ENCODE results near the gene ABCC1.

ABCC1 gene

DNA sequence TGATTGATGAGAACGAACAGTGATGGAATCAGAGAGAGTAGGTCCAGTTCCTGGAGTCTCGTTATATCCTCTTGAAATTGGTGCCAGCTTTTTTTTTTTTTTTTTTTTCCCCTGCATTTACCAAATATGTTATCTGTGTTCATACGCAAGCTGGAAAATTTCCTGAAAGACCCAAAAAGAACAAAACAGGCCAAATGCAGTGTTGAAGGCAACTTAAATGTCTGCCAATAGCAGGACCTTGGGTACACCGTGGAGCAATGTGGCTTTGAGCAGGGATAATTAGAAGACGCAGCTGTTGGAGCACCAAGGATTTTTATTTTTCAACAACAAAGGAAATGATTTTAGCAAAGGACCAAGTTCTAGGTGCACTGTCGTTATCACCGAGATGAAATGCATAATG, 168.9 kb downstream of the ABCC1 start:
- DNase-seq (ENCODE audit: extremely low read depth, low read depth): no peak
- H3K4me3 ChIP-seq (replicated peaks; ENCODE audit: low read depth, low read length): no peak overlapping the region
- TF ChIP-seq, protein P1, sequence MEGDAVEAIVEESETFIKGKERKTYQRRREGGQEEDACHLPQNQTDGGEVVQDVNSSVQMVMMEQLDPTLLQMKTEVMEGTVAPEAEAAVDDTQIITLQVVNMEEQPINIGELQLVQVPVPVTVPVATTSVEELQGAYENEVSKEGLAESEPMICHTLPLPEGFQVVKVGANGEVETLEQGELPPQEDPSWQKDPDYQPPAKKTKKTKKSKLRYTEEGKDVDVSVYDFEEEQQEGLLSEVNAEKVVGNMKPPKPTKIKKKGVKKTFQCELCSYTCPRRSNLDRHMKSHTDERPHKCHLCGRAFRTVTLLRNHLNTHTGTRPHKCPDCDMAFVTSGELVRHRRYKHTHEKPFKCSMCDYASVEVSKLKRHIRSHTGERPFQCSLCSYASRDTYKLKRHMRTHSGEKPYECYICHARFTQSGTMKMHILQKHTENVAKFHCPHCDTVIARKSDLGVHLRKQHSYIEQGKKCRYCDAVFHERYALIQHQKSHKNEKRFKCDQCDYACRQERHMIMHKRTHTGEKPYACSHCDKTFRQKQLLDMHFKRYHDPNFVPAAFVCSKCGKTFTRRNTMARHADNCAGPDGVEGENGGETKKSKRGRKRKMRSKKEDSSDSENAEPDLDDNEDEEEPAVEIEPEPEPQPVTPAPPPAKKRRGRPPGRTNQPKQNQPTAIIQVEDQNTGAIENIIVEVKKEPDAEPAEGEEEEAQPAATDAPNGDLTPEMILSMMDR (IDR thresholded peaks at IDR 0.05; ENCODE audit: low read depth, low read length, missing control alignments): no peak

DNA sequence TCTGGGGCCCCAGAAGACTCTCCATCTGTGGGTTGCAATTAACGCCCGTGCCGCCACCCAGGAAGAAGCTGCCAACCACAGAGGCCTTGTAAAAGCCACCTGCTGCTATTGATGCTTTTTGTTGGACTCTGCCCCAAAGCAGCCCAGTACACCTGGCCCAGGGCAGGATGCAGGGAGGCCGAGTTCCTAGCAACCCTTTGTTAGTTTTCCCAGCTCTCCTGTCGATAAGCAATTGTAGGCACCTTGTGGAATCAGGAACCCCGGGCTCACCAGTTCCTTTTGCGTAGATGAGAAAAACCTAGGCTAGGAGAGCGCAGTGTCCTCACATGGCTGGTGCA, 170.6 kb downstream of the ABCC1 start:
- H3K4me3 ChIP-seq (replicated peaks; ENCODE audit: low read depth, low read length): no peak overlapping the region
- no peak for DNase-seq (ENCODE audit: extremely low read depth, low read depth)
- TF ChIP-seq, protein P1 (IDR thresholded peaks at IDR 0.05; ENCODE audit: low read depth, low read length, missing control alignments): no peak

DNA sequence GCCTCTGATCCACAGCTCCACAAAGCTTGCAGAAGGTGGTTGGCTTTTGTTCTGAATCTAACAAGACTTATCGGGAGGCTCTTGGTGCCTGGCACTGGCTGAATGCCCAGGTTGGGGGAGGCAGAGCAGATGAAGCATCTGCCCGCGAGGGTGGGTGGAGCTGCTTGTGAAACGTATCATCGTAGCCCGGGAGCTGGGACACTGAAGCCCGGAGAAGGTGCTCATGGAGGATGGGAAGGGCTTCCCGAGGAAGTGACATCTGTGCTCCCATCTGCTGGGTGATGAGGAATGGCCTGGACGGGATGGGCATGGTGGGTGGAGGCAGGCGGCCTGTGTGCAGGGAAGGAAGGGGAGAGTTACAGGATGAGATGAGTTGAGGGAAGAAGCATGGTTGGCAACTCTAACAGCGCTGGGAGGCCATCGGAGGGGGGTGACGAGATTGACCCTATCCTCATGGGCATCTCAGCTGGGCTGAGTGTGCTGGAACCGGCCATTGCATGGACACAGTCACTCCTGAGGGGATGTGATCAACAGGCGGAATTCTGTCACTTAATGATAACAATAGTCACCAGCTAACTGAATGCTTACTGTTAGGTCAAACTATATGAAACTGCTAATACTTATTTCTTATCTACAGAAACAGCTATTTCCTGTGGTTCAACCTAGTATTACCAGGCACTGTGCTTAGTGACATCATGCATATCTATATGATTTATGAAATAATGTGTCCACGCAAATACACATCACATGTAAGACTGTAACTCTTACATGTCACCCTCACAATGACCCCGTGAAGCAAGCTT, 171.2 kb downstream of the ABCC1 start:
- TF ChIP-seq, protein P1 (IDR thresholded peaks at IDR 0.05; ENCODE audit: low read depth, low read length, missing control alignments): no peak
- no peak for DNase-seq (ENCODE audit: extremely low read depth, low read depth)
- H3K4me3 ChIP-seq (replicated peaks; ENCODE audit: low read depth, low read length): no peak overlapping the region

DNA sequence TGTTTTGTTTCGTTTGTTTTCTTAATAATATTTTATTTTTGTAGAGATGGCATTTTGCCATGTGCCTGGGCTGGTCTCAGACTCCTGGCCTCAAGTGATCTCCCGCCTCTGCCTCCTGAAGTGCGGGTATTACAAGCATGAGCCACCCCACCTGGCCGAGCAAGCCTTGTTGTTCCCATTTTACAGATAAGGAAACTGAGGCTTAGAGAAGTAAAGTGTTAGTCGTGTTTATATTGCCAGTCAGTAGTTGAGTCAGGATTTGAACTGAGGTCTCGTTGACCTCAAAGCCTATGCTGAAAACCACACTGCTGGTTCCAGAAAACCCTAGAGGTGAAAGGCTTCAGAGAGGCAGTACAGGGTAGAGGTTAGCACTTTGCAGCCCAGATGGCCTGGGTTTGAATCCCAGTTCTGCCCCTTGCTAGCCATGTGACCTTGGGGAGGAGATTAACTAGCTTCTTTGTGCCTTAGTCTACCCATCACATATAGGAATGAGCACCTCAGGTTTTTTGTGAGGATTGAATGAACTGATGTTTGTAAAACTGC, 171.8 kb downstream of the ABCC1 start:
- H3K4me3 ChIP-seq (replicated peaks; ENCODE audit: low read depth, low read length): no peak overlapping the region
- DNase-seq (ENCODE audit: extremely low read depth, low read depth): no peak
- TF ChIP-seq, protein P1 (IDR thresholded peaks at IDR 0.05; ENCODE audit: low read depth, low read length, missing control alignments): no peak

DNA sequence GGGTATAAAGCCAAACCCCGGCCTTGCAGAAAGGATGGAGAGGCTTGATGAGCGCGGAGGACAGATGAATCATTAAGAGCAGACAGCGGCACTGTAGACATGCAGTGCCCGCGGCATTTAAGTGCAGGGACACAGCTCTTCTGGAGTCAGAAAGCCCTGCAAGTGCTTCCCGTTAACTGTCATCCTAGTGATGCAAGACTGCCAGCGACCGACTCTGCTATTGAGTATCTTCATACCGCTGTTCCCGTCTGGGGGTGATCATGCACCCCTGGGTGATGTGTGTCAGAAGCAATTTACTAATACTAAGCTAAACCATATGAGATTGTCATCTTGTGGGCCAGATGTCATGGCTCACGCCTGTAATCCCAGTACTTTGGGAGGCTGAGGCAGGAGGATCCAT, 172.8 kb downstream of the ABCC1 start:
- TF ChIP-seq, protein P1 (IDR thresholded peaks at IDR 0.05; ENCODE audit: low read depth, low read length, missing control alignments): no peak
- no peak overlapping the region for H3K4me3 ChIP-seq (replicated peaks; ENCODE audit: low read depth, low read length)

DNA sequence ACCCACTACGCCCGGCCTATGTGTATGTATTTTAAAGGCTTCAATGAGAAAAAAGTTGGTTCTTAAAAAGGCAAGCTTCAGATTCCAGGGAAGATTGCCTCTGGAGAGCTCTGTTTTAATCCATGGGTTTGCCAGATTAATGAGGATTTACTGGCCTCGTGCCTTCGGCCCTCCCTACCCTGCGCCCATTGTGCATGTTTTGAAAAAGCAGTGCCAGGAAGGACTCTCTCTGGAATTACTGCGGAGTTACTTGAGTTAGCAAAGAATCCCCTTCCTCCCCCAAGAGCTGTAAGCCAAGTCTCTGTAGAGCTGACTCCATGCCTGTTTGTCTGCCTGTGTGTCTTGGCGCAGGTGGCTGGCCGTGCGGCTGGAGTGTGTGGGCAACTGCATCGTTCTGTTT, 175.0 kb downstream of the ABCC1 start:
- H3K4me3 ChIP-seq (replicated peaks; ENCODE audit: low read depth, low read length): no peak overlapping the region
- TF ChIP-seq, protein P1 (IDR thresholded peaks at IDR 0.05; ENCODE audit: low read depth, low read length, missing control alignments): no peak
- DNase-seq (ENCODE audit: extremely low read depth, low read depth): no peak

More for the DNA sequence above, 172.8 kb downstream of the ABCC1 start:
- DNase-seq (ENCODE audit: extremely low read depth, low read depth): no peak
